NCI-H1436 (cell line): Measurements from ENCODE around the gene TMC4.
"Not testable (repeated sequence)": the region's sequence is repeated elsewhere in the genome, so short reads cannot be mapped to it uniquely, and the experiment has no call there.

Experiments
- DNase-seq: peaks from one replicate; lab custom pipeline; 2025; lab: John Stamatoyannopoulos, UW

TMC4 gene

GRCh38 chr19:54172471-54173358 is at the start of gene TMC4:
TSS of gene TMC4 (minus strand) at chr19:54173160. CDS start at chr19:54173117, 43 bp downstream.
- peak; percentile 83 for DNase-seq

GRCh38 chr19:54221947-54222346 is 49.0 kb upstream of the TMC4 start:
- not testable (repeated sequence) for DNase-seq

- not testable (repeated sequence) for DNase-seq
Measured at GRCh38 chr19:54219702-54220101, 46.7 kb upstream of the TMC4 start.

GRCh38 chr19:54218960-54219661 is 46.2 kb upstream of the TMC4 start:
- no peak for DNase-seq

GRCh38 chr19:54218259-54218658 is 45.3 kb upstream of the TMC4 start:
- DNase-seq, result no peak

GRCh38 chr19:54217517-54218247 is 44.7 kb upstream of the TMC4 start:
- not testable (repeated sequence) for DNase-seq

- no peak for DNase-seq
Measured at GRCh38 chr19:54216869-54217268, 43.9 kb upstream of the TMC4 start.

GRCh38 chr19:54214734-54215133 is 41.8 kb upstream of the TMC4 start:
- DNase-seq, result not testable (repeated sequence)

GRCh38 chr19:54214217-54214616 is 41.3 kb upstream of the TMC4 start:
- DNase-seq, result not testable (repeated sequence)

GRCh38 chr19:54211235-54211634 is 38.3 kb upstream of the TMC4 start:
- no peak for DNase-seq

- peak; percentile 84 for DNase-seq
Measured at GRCh38 chr19:54209811-54210494, 37.0 kb upstream of the TMC4 start.

- no peak for DNase-seq
Measured at GRCh38 chr19:54209058-54209810, 36.3 kb upstream of the TMC4 start.

- no peak for DNase-seq
Measured at GRCh38 chr19:54208784-54209057, 35.8 kb upstream of the TMC4 start.

- DNase-seq, result no peak
Measured at GRCh38 chr19:54207983-54208783, 35.2 kb upstream of the TMC4 start.

GRCh38 chr19:54207676-54207982 is 34.7 kb upstream of the TMC4 start:
- no peak for DNase-seq

- not testable (repeated sequence) for DNase-seq
Measured at GRCh38 chr19:54207193-54207592, 34.2 kb upstream of the TMC4 start.

GRCh38 chr19:54206831-54207177 is 33.8 kb upstream of the TMC4 start:
- DNase-seq, result no peak

GRCh38 chr19:54206030-54206830 is 33.3 kb upstream of the TMC4 start:
- no peak for DNase-seq

- no peak for DNase-seq
Measured at GRCh38 chr19:54204767-54205468, 32.0 kb upstream of the TMC4 start.
